ENCODE results near the gene OASL. TPM values are rescaled to one million over a fixed set of nuclear protein-coding genes. Genes with fewer than 3 reads are reported as not detected.
"Not testable (repeated sequence)": the region's sequence is repeated elsewhere in the genome, so short reads cannot be mapped to it uniquely, and the experiment has no call there.

The OASL gene
- total RNA-seq, 8 experiments from 2014 or later, result 0.08 to 3.1 (median 0.23) TPM; not detected in 3

- ATAC-seq (replicated peaks in 6 of 8); H3K27ac ChIP-seq; H3K4me1 ChIP-seq (replicated peaks in 1 of 2); H3K4me3 ChIP-seq: not testable (repeated sequence)
- no CpG with 5 or more reads among the region's 33 CpGs for WGBS, 10 experiments
- in situ Hi-C loops (cut with MboI; ENCODE audit: low pct_unique_long_range_greater_than_20kb in 2 of 9, low sequenced_read_pairs in 9 of 9, unreplicated experiment in 9 of 9), result loop anchor here in 1 of 9 experiments (25.0 kb wide), 1 partner anchor 739 kb away; the partner anchor contains the start of gene PLA2G1B
These were observed 36.9 kb upstream of the OASL start for GRCh38 chr12:121075911-121076310.

DNA sequence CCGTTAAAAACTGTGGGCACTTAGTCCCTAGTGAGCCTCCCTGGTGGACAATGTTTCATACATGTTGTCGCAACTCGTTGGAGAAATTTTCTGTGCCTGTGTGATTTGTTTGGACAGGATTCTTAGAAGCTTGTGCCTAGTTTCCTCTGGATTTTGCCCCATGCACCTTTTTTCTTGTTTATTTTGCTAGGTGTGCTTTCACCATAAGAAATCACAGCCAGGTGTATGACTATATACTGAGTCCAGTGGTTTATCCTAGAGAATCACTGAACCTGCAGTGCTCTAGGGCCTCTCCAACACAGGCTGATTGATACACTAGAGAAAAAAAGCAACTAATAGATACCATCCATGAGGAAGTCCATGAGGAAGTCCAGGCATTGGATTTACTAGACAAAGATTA is 33.1 kb upstream of the OASL start:
- 30 to 88% (median 80%) methylated on average over 1 to 3 of the region's 3 CpGs; no CpG with 5 or more reads in 3 of the 10 experiments for WGBS, 10 experiments
- Histone ChIP-seq H3K4me3 (no peak overlapping the region), H3K27ac (no peak overlapping the region), H3K4me1 (replicated peaks in 1 of 2) (no peaks in the 10 kb centered on the region)
- no peak for ATAC-seq (replicated peaks in 6 of 8)
- in situ Hi-C loops (cut with MboI; ENCODE audit: low pct_unique_long_range_greater_than_20kb in 2 of 9, low sequenced_read_pairs in 9 of 9, unreplicated experiment in 9 of 9), result no loop called here

GRCh38 chr12:121069206-121069605 is 30.2 kb upstream of the OASL start:
- no peak overlapping the region for H3K4me3 ChIP-seq
- WGBS, 10 experiments, result 22 to 100% (median 84%) methylated on average over 2 to 6 of the region's 6 CpGs
- ATAC-seq (replicated peaks in 6 of 8), result no peak
- in situ Hi-C loops (cut with MboI; ENCODE audit: low pct_unique_long_range_greater_than_20kb in 2 of 9, low sequenced_read_pairs in 9 of 9, unreplicated experiment in 9 of 9), result no loop called here
- no peaks in the 10 kb centered on the region for H3K4me1 ChIP-seq (replicated peaks in 1 of 2)
- no peak overlapping the region for H3K27ac ChIP-seq

GRCh38 chr12:121065345-121065744 is 26.3 kb upstream of the OASL start:
- 0 to 75% (median 57%) methylated on average over 1 to 2 of the region's 2 CpGs; no CpG with 5 or more reads in 3 of the 10 experiments for WGBS, 10 experiments
- Histone ChIP-seq H3K27ac (no peak overlapping the region), H3K4me1 (replicated peaks in 1 of 2) (no peaks in the 10 kb centered on the region), H3K4me3 (no peak overlapping the region)
- ATAC-seq (replicated peaks in 6 of 8), result no peak
- in situ Hi-C loops (cut with MboI; ENCODE audit: low pct_unique_long_range_greater_than_20kb in 2 of 9, low sequenced_read_pairs in 9 of 9, unreplicated experiment in 9 of 9), result no loop called here

GRCh38 chr12:121064586-121064985 is 25.5 kb upstream of the OASL start:
- H3K4me1 ChIP-seq (replicated peaks in 1 of 2); ATAC-seq (replicated peaks in 6 of 8); H3K27ac ChIP-seq; in situ Hi-C loops (cut with MboI; ENCODE audit: low pct_unique_long_range_greater_than_20kb in 2 of 9, low sequenced_read_pairs in 9 of 9, unreplicated experiment in 9 of 9); H3K4me3 ChIP-seq: not testable (repeated sequence)
- 71 to 100% (median 90%) methylated on average over 1 to 8 of the region's 12 CpGs; no CpG with 5 or more reads in 1 of the 10 experiments for WGBS, 10 experiments

DNA sequence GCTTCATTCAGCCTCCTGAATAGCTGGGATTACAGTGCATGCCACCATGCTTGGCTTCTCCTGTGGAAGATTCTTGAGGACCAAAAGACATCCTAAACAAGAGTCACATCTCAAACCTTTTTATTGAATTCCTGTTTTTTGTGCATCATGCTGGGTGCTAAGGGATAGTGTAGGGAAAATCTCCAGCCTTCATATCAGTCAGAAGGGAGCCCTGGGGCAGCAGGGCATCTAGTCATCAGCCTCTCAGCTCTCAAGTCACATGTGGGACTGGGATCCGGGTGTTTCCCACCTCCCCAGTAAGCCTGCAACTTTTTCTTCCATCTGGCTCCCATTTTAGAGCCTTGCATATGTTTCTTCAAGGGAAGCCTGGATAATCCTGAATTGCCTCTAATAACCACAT is 25.1 kb upstream of the OASL start:
- no peak overlapping the region for H3K27ac ChIP-seq
- no peaks in the 10 kb centered on the region for H3K4me1 ChIP-seq (replicated peaks in 1 of 2)
- 0 to 100% (median 83%) methylated on average over 1 of the region's 1 CpG; no CpG with 5 or more reads in 6 of the 10 experiments for WGBS, 10 experiments
- ATAC-seq (replicated peaks in 6 of 8), result no peak
- in situ Hi-C loops (cut with MboI; ENCODE audit: low pct_unique_long_range_greater_than_20kb in 2 of 9, low sequenced_read_pairs in 9 of 9, unreplicated experiment in 9 of 9), result no loop called here
- H3K4me3 ChIP-seq, result no peak overlapping the region

DNA sequence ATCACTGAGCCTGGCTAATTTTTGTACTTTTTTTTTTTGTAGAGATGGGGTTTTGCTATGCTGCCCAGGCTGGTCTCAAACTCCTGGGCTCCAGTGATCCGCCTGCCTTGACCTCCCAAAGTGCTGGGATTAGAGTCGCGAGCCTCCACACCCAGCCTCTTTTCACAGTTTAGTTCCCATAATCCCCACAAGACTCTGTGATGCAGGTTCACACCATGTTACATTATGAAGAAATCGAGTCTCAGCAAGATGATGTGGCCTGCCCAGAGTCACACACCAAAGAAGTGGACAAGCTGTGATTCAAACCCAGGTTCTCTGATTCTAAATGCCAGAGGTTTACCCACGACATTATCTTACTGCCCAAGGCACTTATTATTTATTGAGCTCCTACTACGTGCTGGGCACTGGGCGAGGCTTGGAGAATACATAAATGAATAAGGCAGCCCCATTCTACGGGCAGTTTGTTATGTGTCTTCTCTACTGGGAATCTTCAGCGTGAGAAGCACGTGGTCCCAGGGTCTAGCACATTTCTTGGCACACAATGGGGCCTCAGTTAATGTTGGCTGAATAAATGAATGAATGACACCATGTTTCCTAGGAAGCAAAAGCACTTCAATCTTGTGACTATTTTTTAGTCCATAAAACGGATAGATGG is 23.5 kb upstream of the OASL start:
- in situ Hi-C loops (cut with MboI; ENCODE audit: low pct_unique_long_range_greater_than_20kb in 2 of 9, low sequenced_read_pairs in 9 of 9, unreplicated experiment in 9 of 9), result no loop called here
- no peak overlapping the region for H3K27ac ChIP-seq
- H3K4me1 ChIP-seq (replicated peaks in 1 of 2), result no peaks in the 10 kb centered on the region
- 43 to 100% (median 74%) methylated on average over 1 to 9 of the region's 11 CpGs; no CpG with 5 or more reads in 1 of the 10 experiments for WGBS, 10 experiments
- ATAC-seq (replicated peaks in 6 of 8), result no peak
- H3K4me3 ChIP-seq, result no peak overlapping the region

- 0 to 100% (median 58%) methylated on average over 1 to 2 of the region's 2 CpGs for WGBS, 10 experiments
- no peak overlapping the region for H3K4me3 ChIP-seq
- no peak for ATAC-seq (replicated peaks in 6 of 8)
These were observed 22.8 kb upstream of the OASL start for GRCh38 chr12:121061831-121062230.

DNA sequence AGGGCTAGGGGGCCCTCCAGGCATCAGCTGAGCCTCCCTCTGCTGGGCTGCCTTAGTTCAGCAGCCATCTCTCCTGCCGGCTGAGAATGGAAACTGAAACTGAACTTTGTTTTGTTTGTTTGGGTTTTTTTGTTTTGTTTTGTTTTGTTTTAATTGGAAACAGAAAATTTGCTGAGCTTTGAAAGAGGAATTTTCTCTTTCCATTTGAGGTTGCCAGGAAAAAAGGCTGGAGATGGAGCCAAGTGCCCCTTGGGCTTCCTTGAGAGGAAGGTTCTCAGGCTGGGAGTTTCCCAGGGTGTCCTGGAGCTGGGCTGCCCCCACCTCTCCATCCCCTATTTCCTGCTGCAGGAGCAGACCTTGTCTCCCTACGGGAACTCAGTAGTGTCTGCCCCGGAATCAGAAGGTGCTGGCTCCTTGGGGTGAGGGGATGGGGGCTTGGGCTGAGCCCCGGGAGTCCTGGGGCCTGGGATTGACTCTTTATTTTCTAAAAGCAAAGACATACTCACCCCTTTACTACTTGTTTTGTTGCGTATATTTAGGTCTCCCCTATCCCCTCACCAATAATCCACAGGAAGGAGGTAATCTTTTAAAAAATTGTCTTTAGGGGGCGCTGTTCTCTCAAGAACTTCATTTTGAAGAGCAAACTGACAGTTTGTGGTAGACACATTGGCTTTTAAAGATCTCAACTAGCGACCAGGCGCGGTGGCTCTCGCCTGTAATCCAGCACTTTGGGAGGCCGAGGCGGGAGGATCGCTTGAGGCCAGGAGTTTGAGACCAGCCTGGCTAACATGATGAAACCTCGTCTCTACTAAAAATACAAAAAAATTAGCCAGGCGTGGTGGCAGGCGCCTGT is 21.3 kb upstream of the OASL start:
- WGBS, 10 experiments, result 40 to 86% (median 53%) methylated on average over 1 to 13 of the region's 16 CpGs; no CpG with 5 or more reads in 1 of the 10 experiments
- Histone ChIP-seq H3K27ac (no peak overlapping the region), H3K4me1 (replicated peaks in 1 of 2) (no peaks in the 10 kb centered on the region), H3K4me3 (no peak overlapping the region)
- peak in 3 of 8 experiments; percentile 84 to 92 (median 88) for ATAC-seq (replicated peaks in 6 of 8)
- in situ Hi-C loops (cut with MboI; ENCODE audit: low pct_unique_long_range_greater_than_20kb in 2 of 9, low sequenced_read_pairs in 9 of 9, unreplicated experiment in 9 of 9), result no loop called here

More at GRCh38 chr12:121061831-121062230, 22.8 kb upstream of the OASL start:
- in situ Hi-C loops (cut with MboI; ENCODE audit: low pct_unique_long_range_greater_than_20kb in 2 of 9, low sequenced_read_pairs in 9 of 9, unreplicated experiment in 9 of 9), result no loop called here
- Histone ChIP-seq H3K4me1 (replicated peaks in 1 of 2) (no peaks in the 10 kb centered on the region), H3K27ac (no peak overlapping the region)

GRCh38 chr12:121059031-121059898 is 20.2 kb upstream of the OASL start:
- no peak overlapping the region for H3K27ac ChIP-seq
- H3K4me1 ChIP-seq (replicated peaks in 1 of 2), result no peaks in the 10 kb centered on the region
- ATAC-seq (replicated peaks in 6 of 8), result no peak
- in situ Hi-C loops (cut with MboI; ENCODE audit: low pct_unique_long_range_greater_than_20kb in 2 of 9, low sequenced_read_pairs in 9 of 9, unreplicated experiment in 9 of 9), result no loop called here
- H3K4me3 ChIP-seq, result no peak overlapping the region
- 71 to 100% (median 90%) methylated on average over 1 to 7 of the region's 10 CpGs; no CpG with 5 or more reads in 1 of the 10 experiments for WGBS, 10 experiments

GRCh38 chr12:121057794-121058193 is 18.7 kb upstream of the OASL start:
- H3K27ac ChIP-seq, result no peak overlapping the region
- H3K4me1 ChIP-seq (replicated peaks in 1 of 2), result no peaks in the 10 kb centered on the region
- 0 to 100% (median 60%) methylated on average over 1 to 8 of the region's 9 CpGs; no CpG with 5 or more reads in 2 of the 10 experiments for WGBS, 10 experiments
- H3K4me3 ChIP-seq, result no peak overlapping the region
- in situ Hi-C loops (cut with MboI; ENCODE audit: low pct_unique_long_range_greater_than_20kb in 2 of 9, low sequenced_read_pairs in 9 of 9, unreplicated experiment in 9 of 9), result no loop called here
- no peak for ATAC-seq (replicated peaks in 6 of 8)

DNA sequence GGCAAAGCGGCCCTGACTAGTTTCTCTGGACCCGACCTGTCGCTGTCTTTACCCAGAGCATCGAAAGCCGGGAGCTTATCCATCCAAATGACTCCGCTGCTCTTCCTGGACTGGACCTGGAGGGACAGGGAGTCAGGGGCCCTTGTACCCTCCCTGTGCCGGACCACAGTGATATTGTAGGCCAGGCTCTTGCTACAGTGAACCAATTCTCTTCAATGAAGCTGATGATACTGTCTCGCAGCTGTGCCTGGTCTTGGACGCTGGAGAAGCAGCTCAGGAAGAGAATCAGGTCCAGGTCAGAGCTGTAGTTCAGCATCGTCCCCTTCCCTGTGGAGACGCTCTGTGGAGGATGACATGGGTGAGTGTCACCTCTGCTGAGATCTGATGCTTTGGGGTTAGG is 14.7 kb upstream of the OASL start:
- in situ Hi-C loops (cut with MboI; ENCODE audit: low pct_unique_long_range_greater_than_20kb in 2 of 9, low sequenced_read_pairs in 9 of 9, unreplicated experiment in 9 of 9), result no loop called here
- WGBS, 10 experiments, result 54 to 94% (median 80%) methylated on average over 1 to 9 of the region's 11 CpGs; no CpG with 5 or more reads in 3 of the 10 experiments

More for the DNA sequence above, 14.7 kb upstream of the OASL start:
- Histone ChIP-seq H3K27ac (no peak overlapping the region), H3K4me3 (no peak overlapping the region), H3K4me1 (replicated peaks in 1 of 2) (no peaks in the 10 kb centered on the region)
- ATAC-seq (replicated peaks in 6 of 8), result no peak
